Erythroblast (primary cell): Measurements from ENCODE around the gene ALDH3A1.

ENCODE experiments used
- DNase-seq, 2 experiments: peaks; one replicate each; lab custom pipeline; 2025; lab: John Stamatoyannopoulos, UW
- GATA1 ChIP-seq: IDR thresholded peaks from 2 replicates; pipeline ENCODE4 v1.6.1; 2011; ENCODE audit warnings: low read depth, mild to moderate bottlenecking, control low read depth, low read length, moderate library complexity
- POLR2A ChIP-seq: IDR thresholded peaks from 2 replicates; pipeline ENCODE4 v1.6.1; 2011; ENCODE audit warnings: mild to moderate bottlenecking, low read length

The ALDH3A1 gene

DNA sequence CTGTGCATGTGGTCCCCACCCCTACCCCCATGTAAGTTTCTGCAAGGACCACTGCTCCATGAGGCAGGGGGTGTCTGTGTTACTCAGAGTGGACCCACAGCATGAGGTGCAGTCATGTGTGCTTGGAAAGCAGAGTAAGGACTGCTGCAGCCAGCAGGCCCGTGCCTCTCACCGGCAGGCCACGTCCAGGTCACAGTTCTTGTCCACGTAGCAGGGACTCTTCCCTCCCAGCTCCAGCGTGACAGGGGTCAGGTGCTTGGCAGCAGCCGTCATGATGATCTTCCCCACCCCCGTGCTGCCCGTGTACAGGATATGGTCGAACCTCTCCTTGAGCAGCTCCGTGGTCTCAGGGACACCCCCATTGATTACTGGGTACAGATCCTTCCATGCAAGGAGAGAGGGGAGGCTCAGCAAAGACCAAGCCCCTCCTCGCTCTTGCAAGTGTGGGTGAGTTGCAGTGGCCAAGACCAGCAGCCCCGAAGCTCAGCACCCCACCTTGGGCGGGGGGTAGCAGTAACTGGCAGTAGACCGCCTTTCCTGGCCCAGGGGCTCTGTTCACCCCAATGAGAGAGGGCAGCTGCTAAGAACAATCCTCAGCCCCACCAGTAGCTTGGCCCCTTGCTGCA lies 6.2 kb downstream of the ALDH3A1 start:
- no peak for DNase-seq
- TF ChIP-seq GATA1 (no peak), POLR2A (no peak)

DNA sequence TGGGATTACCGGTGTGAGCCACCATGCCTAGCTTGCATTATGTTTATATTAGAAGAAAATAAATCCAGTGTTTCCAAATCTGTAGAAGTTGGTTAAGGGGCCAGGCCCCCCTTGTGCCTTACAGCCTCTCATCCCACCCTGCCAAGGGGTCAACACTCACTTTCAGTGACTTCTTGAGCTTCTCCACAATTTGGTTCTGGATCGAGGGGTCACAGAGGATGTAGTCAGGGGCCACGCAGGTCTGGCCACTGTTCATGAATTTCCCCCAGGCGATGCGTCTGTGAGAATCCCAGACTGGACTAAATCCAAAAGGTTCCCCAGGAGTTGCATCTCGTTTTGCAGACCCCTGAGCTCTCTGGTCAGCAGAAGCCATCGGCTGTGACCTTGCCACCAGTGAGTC lies 7.2 kb downstream of the ALDH3A1 start:
- DNase-seq: no peak
- TF ChIP-seq GATA1 (no peak), POLR2A (no peak)

DNA sequence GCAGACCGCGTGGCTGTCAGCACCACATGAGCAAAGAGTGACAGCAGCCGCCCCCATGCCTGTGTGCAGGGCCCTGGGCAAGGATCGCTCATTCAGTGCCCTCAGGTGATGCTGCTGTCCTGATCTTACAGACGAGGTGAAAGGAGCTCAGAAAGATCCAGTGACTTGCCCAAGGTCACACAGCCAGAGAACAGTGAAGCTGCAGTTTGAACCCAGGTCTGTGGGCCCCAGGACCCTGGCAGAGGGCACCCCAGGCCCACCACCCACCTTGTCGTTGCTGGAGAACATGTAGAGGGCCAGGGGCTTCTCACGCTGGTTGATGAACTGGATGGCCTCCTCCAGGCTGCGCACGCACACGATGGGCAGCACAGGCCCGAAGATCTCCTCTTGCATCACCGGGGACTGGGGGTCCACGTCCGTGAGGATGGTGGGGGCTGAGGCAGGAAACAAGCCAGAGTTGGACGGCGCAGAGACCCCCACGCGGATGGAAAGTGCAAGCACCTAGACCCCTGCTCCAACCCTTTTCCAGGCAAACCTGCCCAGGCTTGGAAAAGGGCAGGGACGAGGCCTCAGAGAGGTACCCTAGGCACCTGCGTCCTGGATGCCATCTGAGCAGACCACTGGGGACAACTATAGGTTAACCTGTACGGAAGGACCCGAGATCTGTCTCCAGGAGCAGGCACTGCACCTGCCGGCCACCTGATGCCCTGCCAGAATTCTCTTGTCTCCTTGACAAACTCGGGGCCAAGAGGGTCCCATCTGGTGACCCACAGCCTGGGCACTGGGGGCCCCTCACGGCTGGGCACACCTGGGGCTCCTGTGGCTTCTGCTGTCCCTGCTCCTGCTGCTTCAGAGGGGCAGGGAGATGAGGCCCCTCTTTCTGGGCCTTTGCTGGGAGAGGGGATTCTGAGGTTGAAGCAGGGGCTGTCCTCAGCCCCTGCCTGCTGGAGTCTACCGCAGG lies 8.6 kb downstream of the ALDH3A1 start:
- no peak for TF ChIP-seq GATA1
- no peak for TF ChIP-seq POLR2A
- DNase-seq: no peak

GRCh38 chr17:19738757-19739156 lies 9.3 kb downstream of the ALDH3A1 start:
- DNase-seq: no peak
- TF ChIP-seq GATA1: no peak
- no peak for TF ChIP-seq POLR2A

DNA sequence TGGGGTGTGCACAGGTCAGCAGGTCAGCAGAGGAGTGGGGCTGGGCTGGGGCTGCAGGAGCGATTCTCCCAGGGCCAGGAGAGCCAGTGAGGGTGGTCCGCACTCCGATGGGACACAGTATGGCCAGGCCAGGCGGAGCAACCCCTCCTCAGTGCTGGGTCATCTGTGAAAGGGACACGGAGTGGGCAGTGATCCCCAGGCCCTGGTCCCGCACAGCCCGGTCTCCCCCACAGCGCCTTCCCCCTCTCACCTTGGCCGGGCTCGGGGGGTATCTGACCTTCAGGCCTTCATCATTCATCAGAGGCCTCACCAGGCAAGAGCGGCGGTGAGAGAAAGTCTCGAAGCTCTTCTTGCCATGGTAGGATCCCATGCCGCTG lies 10.0 kb downstream of the ALDH3A1 start:
- DNase-seq: no peak
- TF ChIP-seq GATA1 (no peak), POLR2A (no peak)

- DNase-seq: no peak
- TF ChIP-seq POLR2A (no peak), GATA1 (no peak)
These were observed 10.6 kb downstream of the ALDH3A1 start for GRCh38 chr17:19737305-19738072.

DNA sequence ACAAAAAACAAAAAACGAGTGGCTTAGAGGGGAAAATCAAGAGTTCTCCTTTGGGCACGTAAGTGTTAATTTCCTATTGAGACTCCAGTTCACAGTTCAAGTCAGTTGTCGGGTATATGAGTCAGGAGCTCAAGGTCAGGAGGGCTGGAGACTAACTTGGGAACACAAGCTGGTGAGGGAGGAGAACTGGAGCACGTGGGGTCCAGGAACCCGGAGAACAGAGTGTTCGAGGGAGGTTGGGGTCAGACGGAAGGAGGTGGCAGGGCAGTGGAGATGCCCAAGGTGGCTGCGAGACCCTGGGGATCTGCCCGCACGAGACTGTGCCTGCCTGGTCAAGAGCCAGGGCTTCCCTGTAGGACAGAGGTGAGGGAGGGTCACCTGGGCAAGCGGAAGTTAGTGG lies 12.0 kb downstream of the ALDH3A1 start:
- TF ChIP-seq GATA1 (no peak), POLR2A (no peak)
- no peak for DNase-seq

DNA sequence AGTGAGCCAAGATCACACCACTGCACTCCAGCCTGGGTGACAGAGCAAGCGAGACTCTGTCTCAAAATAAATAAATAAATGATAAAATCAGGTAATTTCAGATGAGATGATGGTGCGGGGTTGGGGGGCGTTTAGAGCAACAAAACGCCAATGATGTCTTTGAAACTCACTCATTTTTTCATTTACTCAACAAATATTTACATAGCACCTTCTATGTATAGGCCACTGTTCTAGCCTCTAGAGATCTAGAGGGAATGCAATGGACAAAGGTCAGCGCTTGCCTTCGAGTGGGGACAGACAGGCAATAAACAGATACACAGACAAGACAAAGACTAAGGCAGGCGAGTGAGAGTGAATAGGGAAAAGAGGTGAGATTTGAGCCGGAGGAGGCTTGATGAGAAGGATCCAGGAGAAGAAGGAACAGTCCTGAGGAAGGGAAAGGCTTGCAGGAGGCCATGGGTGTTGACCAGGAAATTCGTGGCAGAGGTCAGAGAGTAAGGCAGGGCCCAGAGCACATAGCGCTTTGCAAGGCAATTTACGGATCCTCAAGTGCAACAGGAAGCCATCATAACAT lies 14.1 kb downstream of the ALDH3A1 start:
- no peak for DNase-seq
- no peak for TF ChIP-seq GATA1
- TF ChIP-seq POLR2A: no peak

GRCh38 chr17:19731626-19732025 lies 16.5 kb downstream of the ALDH3A1 start:
- TF ChIP-seq POLR2A (no peak), GATA1 (no peak)
- DNase-seq: no peak

DNA sequence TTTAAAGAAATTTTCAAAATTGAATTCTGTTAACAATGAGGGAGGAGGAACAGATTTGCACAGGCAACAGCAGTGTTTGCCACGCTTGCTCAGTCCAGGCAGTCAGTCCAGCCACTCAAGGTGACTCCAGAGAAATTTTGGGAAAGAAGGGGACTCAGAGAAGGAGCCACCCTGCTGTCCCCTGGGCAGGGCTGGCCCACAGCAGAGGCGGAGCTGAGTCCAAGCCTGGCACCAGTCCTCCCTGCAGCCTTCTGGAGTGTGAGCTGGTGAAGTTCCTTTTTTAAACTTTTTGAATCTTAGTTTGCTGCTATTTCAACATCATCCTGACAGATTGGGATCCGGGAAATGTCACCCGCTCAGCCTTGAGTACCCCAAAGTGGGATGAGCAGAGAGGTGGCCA lies 17.3 kb downstream of the ALDH3A1 start:
- DNase-seq: no peak
- TF ChIP-seq POLR2A: no peak
- TF ChIP-seq GATA1: no peak

DNA sequence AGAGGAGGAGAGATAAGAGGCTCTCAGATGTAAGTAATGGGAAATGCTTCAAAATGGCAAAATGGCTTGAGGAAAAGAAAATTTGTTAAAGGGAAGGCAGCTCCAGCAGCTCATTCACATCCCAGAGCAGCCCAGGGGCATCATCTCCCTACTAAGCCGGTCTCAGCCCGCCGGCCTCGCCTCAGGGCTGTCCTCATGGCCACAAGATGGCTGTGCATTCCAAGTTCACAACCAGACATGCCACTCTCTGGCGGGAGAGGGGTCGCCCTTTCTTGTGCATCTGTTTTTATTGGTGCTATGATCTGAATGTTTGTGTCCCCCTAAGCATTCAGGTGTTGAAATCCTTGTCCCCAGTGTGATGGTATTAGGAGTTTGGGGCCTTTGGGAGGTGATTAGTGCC lies 18.2 kb downstream of the ALDH3A1 start:
- TF ChIP-seq GATA1 (no peak), POLR2A (no peak)
- DNase-seq: no peak

GRCh38 chr17:19728084-19728495 lies 20.0 kb downstream of the ALDH3A1 start:
- peak in 1 of 2 experiments; percentile 7 for DNase-seq

GRCh38 chr17:19727501-19728078 lies 20.5 kb downstream of the ALDH3A1 start:
- TF ChIP-seq POLR2A: no peak
- TF ChIP-seq GATA1: no peak
- no peak for DNase-seq

More at GRCh38 chr17:19728084-19728495, 20.0 kb downstream of the ALDH3A1 start:
- TF ChIP-seq POLR2A: no peak
- TF ChIP-seq GATA1: no peak
